Endothelial cell of umbilical vein (primary cell): ENCODE results near the gene HLA-DQA2. TPM values are rescaled to one million over a fixed set of nuclear protein-coding genes. Genes with fewer than 3 reads are reported as not detected.

Source experiments
- BruUV-seq: library from RNA; stranded (reverse); fragments of 400-500 nt; replicated peaks from 2 replicates; lab custom pipeline; 2021; lab: Mats Ljungman, UMichigan
- CTCF ChIA-PET: fragments of 300-600, 350-600 bp; sonication (Branson Sonifier 250); formaldehyde crosslinking; loops from one replicate; lab custom pipeline; 2021; ENCODE audit warnings: antibody characterized with exemption, inconsistent platforms; lab: Charles Lee
- POLR2A ChIA-PET: fragments of 300-600, 350-600 bp; sonication (Branson Sonifier 250); formaldehyde crosslinking; loops from one replicate; lab custom pipeline; 2021; ENCODE audit warnings: antibody characterized with exemption, inconsistent platforms; lab: Charles Lee
- DNase-seq: peaks from one replicate; pipeline ENCODE4 v3.0.0-alpha.2; 2011; ENCODE audit warnings: low read depth, low spot score
- FAIRE-seq: peaks from 2 replicates; lab custom pipeline; 2011; peaks lifted over from hg19 to GRCh38; lab: Jason Lieb, UNC
- H2AFZ ChIP-seq: 2 replicates; pipeline ENCODE4 v1.6.0; 2012; ENCODE audit warnings: low read depth, low read length, control low read depth, inconsistent platforms
- H3K27ac ChIP-seq: 2 replicates; pipeline ENCODE4 v1.5.1; 2011; ENCODE audit warnings: low read depth, mild to moderate bottlenecking, control low read depth, low read length, moderate library complexity; ENCODE audit not compliant: insufficient read depth
- H3K27me3 ChIP-seq, 2 experiments: 2 replicates each; pipeline versions ENCODE4 v1.6.0 to v1.6.1; 2011; ENCODE audit warnings: low read length in 2 of 2, mixed read lengths in 1 of 2; ENCODE audit not compliant: control insufficient read depth in 2 of 2, insufficient read depth in 2 of 2
- H3K36me3 ChIP-seq, 2 experiments: 2 replicates in 1 of 2; 3 replicates in 1 of 2; pipeline ENCODE4 v1.5.1; 2011; ENCODE audit warnings: low read length in 2 of 2, mild to moderate bottlenecking in 1 of 2, moderate library complexity in 1 of 2; ENCODE audit not compliant: control insufficient read depth in 2 of 2, insufficient read depth in 2 of 2; ENCODE audit errors: extremely low read depth in 1 of 2
- H3K4me1 ChIP-seq: 3 replicates; pipeline ENCODE4 v1.5.1; 2011; ENCODE audit warnings: mild to moderate bottlenecking, low read length; ENCODE audit not compliant: control insufficient read depth, insufficient read depth; ENCODE audit errors: extremely low read depth
- H3K4me2 ChIP-seq: 2 replicates; pipeline ENCODE4 v1.6.1; 2011; ENCODE audit warnings: low read length, control low read depth, mixed read lengths; ENCODE audit not compliant: insufficient read depth
- H3K4me3 ChIP-seq, 3 experiments: fragments of 200-600 bp in 1 of 3; sonication (generic), shearing (Covaris generic) in 1 of 3; replicated peaks in 1 of 3; 2 replicates each; pipeline ENCODE4 v1.5.1; 2011 to 2016; ENCODE audit warnings: control low read depth in 3 of 3, low read length in 3 of 3, mild to moderate bottlenecking in 2 of 3, inconsistent platforms in 1 of 3, low read depth in 1 of 3, moderate library complexity in 1 of 3; ENCODE audit not compliant: insufficient read depth in 1 of 3
- H3K79me2 ChIP-seq: 2 replicates; pipeline ENCODE4 v1.6.0; 2012; ENCODE audit warnings: low read length, inconsistent platforms; ENCODE audit not compliant: control insufficient read depth, insufficient read depth
- H3K9ac ChIP-seq: replicated peaks from 2 replicates; pipeline ENCODE3; 2011; ENCODE audit warnings: low read length, control low read depth; ENCODE audit not compliant: insufficient read depth; ENCODE audit errors: extremely low read depth
- H3K9me1 ChIP-seq: replicated peaks from 3 replicates; pipeline ENCODE4 v1.6.0; 2011; ENCODE audit warnings: mild to moderate bottlenecking, low read length; ENCODE audit not compliant: control insufficient read depth, insufficient read depth; ENCODE audit errors: extremely low read depth
- H3K9me3 ChIP-seq: replicated peaks from 2 replicates; pipeline ENCODE4 v1.5.1; 2012; ENCODE audit warnings: low read length, inconsistent platforms; ENCODE audit not compliant: control insufficient read depth, insufficient read depth
- H4K20me1 ChIP-seq: replicated peaks from 2 replicates; pipeline ENCODE3; 2011; ENCODE audit warnings: mild to moderate bottlenecking, low read length; ENCODE audit not compliant: control insufficient read depth, insufficient read depth; ENCODE audit errors: extremely low read depth
- CTCF ChIP-seq, 2 donors: IDR thresholded peaks; 1 replicate in 1 of 2; 2 replicates in 1 of 2; pipeline ENCODE4 v1.5.1; 2011; ENCODE audit warnings: low read length in 2 of 2, mild to moderate bottlenecking in 2 of 2, moderate library complexity in 2 of 2, control low read depth in 1 of 2, inconsistent platforms in 1 of 2, low read depth in 1 of 2; ENCODE audit not compliant: insufficient read depth in 1 of 2; ENCODE audit errors: extremely low read depth in 1 of 2
- EZH2 ChIP-seq: IDR thresholded peaks from 2 replicates; pipeline ENCODE4 v1.6.1; 2012; ENCODE audit warnings: borderline replicate concordance, low read depth, mild to moderate bottlenecking, moderate library complexity, low read length, inconsistent platforms; ENCODE audit not compliant: severe bottlenecking
- FOS ChIP-seq: IDR thresholded peaks from 2 replicates; pipeline ENCODE4 v1.6.1; 2011; ENCODE audit warnings: mild to moderate bottlenecking, low read length, moderate library complexity, borderline replicate concordance; ENCODE audit not compliant: insufficient read depth
- GATA2 ChIP-seq: IDR thresholded peaks from 2 replicates; pipeline ENCODE4 v1.7.0; 2011; ENCODE audit warnings: low read depth, mild to moderate bottlenecking, moderate library complexity, mixed read lengths, low read length; ENCODE audit not compliant: insufficient read length, insufficient read depth
- JUN ChIP-seq: IDR thresholded peaks from 2 replicates; pipeline ENCODE4 v1.6.1; 2011; ENCODE audit warnings: borderline replicate concordance, low read depth; ENCODE audit not compliant: insufficient read length, insufficient read depth
- MAX ChIP-seq: IDR thresholded peaks from 2 replicates; pipeline ENCODE4 v1.6.1; 2011; ENCODE audit not compliant: insufficient read depth, insufficient read length
- MYC ChIP-seq: IDR thresholded peaks from one replicate; pipeline ENCODE4 v1.6.1; 2011; ENCODE audit warnings: mild to moderate bottlenecking, low read depth, low read length
- POLR2A ChIP-seq: IDR thresholded peaks from 2 replicates; pipeline ENCODE4 v1.6.1; 2012; ENCODE audit warnings: low read depth, mild to moderate bottlenecking, control low read depth, low read length
- POLR2AphosphoS5 ChIP-seq: IDR thresholded peaks from 2 replicates; pipeline ENCODE4 v1.6.1; 2012; ENCODE audit warnings: low read depth, mild to moderate bottlenecking, control low read depth, low read length, moderate library complexity; ENCODE audit not compliant: insufficient read depth
- dilution Hi-C: fragments of 300-500 bp; cut with MboI; formaldehyde crosslinking; loops from one replicate; pipeline ENCODE4 v1.15.0; 2019; ENCODE audit warnings: low sequenced_read_pairs; ENCODE audit not compliant: extremely low pct_ligation_motif_present
- intact Hi-C: fragments of 100-400 bp; cut with micrococcal nuclease; formaldehyde crosslinking; loops from one replicate; pipeline ENCODE4 v1.10.0; 2022
- polyA plus RNA-seq, 4 experiments: library from polyadenylated mRNA; depleted of rRNA in 3 of 4; stranded (reverse) in 3 of 4; unstranded in 1 of 4; fragments of >200 nt; gene quantifications; 2 replicates each; pipeline versions ENCODE4 v1.2.1 to v1.2.3, GENCODE V29; 2011 to 2012; ENCODE audit warnings: missing spikeins in 1 of 4
- total RNA-seq: library from RNA; stranded (reverse); gene quantifications from 2 replicates; pipeline ENCODE4 v1.2.3, GENCODE V29; 2021

HLA-DQA2 gene
- total and polyA plus RNA-seq, 2 donors (not counting 3 experiments of a cell fraction or from before 2014, with no cell fraction given) = not detected

- H3K4me3 ChIP-seq = no peak overlapping the region
- peaks cover 10% of the 10 kb centered on the region in 2 experiments for H3K27me3 ChIP-seq
- no peaks in the 10 kb centered on the region for H3K4me1 ChIP-seq
- ChIA-PET CTCF (interaction anchor here (0.9 to 2.1 kb wide), 2 partner anchors 13 to 72 kb away, joined by 3 to 8 read pairs; no protein-coding TSS in a partner anchor), POLR2A (no interaction called here)
- no peaks in the 10 kb centered on the region for H3K36me3 ChIP-seq
- H3K27ac ChIP-seq = no peak overlapping the region
- intact Hi-C loops = no loop called here
- TF ChIP-seq POLR2AphosphoS5 = no peak
- TF ChIP-seq FOS = no peak
- no peak for TF ChIP-seq EZH2
- TF ChIP-seq CTCF (IDR thresholded peaks at IDR 0.05; ENCODE audit: extremely low read depth in 1 of 2, insufficient read depth in 1 of 2, low read depth in 1 of 2, low read length in 2 of 2) = no peak
- no peak for TF ChIP-seq MYC
- TF ChIP-seq MAX = no peak
- no peak for TF ChIP-seq POLR2A
- TF ChIP-seq JUN = no peak
- TF ChIP-seq GATA2 = no peak
- H4K20me1 ChIP-seq = no peaks in the 10 kb centered on the region
- no peaks in the 10 kb centered on the region for H3K79me2 ChIP-seq
- no peak overlapping the region for H2AFZ ChIP-seq
- H3K9me1 ChIP-seq = no peaks in the 10 kb centered on the region
- DNase-seq (no peak), FAIRE-seq (no peak)
- H3K9ac ChIP-seq = no peak overlapping the region
- H3K4me2 ChIP-seq = no peak overlapping the region
- no peaks in the 10 kb centered on the region for H3K9me3 ChIP-seq
- dilution Hi-C loops = no loop called here
- no TSS peak for BruUV-seq
These were observed 27.9 kb upstream of the HLA-DQA2 start for GRCh38 chr6:32713241-32713640.
